ENCODE results near the gene INO80.

INO80 gene

DNA sequence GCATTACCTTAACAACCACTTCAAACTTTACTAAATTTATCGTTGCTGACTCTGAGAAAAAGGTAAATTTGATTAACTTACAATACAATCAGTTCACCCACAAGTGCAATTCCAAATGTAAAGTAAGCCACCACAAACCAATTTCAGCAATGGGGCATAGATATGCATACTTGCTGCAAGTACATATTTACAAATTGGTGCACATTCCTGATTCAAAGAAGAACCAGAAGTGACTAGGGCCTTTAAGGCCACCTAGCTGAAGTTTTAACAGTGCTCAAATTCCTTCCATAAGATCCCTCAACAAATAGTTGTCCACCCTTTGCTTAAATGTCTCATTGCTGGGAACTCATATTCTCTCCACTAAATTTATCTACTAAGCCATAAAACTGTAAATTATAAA lies 67.2 kb downstream of the INO80 start:
- no peak for DNase-seq (ENCODE audit: low read depth in 2 of 2, low spot score in 1 of 2)

DNA sequence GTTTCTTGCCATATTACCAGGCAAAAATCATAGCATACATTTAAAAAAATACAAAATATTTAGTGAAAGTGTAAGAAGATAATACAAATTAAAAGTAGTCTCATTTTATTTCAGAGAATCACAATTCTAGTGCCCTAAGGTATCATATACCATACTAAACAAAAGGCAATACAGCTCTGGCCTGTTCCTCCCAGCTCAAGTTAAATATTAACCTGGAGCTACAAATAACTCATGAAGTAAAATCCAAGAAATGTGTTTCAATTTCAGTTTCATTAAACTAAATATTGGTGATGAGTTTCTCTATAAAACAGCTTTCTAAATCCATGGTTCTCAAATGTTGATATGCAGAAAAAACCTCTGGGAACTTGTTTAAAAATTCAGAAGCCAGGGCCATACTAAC lies 67.7 kb downstream of the INO80 start:
- DNase-seq (ENCODE audit: low read depth in 2 of 2, low spot score in 1 of 2) = no peak

DNA sequence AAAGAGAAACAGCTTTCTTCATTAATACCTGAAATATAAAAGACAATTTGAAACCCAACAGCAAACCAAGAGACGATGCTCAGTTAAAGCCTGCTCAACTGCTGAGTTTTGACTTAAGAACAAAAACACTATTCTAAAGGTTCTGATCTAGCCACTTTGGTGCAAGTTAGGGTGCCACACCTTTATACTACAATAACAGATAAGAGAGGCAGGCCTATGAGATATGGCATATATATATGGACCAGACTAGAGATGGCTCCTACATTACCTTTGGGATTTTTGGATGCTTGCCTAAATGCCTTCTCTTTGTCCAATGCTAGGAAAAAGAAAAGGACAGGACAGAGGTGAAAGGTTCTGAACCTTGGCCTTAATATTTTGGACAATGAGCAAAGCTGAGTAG lies 68.6 kb downstream of the INO80 start:
- no peak for DNase-seq (ENCODE audit: low read depth in 2 of 2, low spot score in 1 of 2)

DNA sequence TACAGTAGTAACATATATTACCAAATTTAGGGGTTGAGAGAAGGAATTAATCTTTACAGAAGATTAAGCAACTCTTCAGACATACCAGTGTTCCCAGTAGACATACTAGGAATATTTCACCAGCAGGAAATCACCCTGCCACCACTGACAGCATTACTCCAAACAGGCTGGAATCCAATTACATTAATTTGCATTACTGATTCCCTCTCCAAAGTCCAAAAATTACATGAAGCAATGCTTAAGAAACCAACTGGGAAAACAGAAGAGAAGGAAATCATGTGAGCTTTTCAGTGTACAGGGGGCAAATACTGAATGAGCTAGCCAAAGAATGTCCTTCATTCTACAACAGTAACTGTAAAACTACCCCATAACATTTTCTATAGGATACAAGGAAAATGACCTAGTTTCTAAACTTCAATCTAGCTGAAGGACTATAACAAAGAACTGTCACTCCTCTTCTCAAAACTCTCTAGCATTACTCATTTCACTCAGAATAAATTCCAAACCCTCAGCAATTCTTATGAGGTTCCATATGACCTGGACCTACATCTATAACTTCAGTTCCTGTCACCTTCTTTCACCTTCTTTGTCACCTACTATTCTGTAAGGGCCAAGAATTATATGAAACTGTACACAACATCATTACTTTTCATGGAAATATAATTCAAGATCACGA lies 72.7 kb downstream of the INO80 start:
- no peak for DNase-seq (ENCODE audit: low read depth in 2 of 2, low spot score in 1 of 2)

DNA sequence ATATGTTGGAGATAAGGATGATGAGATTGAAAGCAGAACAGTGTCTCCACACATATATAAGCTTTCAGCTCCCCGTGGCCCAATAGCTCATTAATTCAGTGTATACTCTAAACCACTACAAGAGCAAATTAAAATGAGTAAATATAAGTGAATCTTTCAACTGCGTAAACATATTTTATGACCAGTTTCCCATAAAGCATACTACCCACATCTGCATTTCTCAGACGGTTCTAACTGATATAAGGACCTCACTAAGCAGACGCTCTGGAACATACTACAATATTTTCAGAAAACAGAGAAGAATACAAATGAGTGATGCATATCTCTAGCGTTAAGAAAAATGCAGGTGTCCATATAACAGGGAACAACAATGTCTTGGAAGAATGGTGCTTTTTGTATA lies 73.2 kb downstream of the INO80 start:
- no peak for DNase-seq (ENCODE audit: low read depth in 2 of 2, low spot score in 1 of 2)

DNA sequence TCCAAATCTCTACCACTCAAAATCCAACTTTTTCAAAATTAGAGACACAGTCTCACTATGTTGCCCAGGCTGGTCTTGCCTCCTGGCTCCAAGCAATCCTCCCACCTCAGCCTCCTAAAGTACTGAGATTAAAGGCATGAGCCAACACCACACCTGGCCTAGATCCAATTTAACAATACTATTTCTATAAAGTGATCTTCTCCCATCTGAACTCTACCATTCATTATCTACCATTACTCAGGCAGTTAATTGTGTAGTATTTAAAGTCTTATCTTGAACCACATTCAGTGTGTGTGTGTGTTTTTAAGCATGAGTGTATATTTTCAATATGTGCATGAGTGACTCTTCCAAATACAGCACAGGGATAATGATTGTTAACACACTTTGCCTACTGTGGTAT lies 77.0 kb downstream of the INO80 start:
- DNase-seq (ENCODE audit: low read depth in 2 of 2, low spot score in 1 of 2) = no peak

DNA sequence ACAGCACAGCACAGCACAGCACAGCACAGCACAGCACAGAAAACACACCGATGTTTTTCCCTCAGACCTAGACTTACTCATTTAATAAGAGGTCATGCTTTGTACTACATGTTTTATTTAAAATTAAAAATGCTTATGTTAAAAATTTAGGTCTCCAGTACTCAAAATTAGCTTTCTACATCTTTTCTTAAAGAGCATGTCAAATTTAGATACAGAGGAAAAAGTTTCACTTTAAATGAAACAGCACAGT lies 84.1 kb downstream of the INO80 start:
- DNase-seq (ENCODE audit: low read depth in 2 of 2, low spot score in 1 of 2) = no peak

DNA sequence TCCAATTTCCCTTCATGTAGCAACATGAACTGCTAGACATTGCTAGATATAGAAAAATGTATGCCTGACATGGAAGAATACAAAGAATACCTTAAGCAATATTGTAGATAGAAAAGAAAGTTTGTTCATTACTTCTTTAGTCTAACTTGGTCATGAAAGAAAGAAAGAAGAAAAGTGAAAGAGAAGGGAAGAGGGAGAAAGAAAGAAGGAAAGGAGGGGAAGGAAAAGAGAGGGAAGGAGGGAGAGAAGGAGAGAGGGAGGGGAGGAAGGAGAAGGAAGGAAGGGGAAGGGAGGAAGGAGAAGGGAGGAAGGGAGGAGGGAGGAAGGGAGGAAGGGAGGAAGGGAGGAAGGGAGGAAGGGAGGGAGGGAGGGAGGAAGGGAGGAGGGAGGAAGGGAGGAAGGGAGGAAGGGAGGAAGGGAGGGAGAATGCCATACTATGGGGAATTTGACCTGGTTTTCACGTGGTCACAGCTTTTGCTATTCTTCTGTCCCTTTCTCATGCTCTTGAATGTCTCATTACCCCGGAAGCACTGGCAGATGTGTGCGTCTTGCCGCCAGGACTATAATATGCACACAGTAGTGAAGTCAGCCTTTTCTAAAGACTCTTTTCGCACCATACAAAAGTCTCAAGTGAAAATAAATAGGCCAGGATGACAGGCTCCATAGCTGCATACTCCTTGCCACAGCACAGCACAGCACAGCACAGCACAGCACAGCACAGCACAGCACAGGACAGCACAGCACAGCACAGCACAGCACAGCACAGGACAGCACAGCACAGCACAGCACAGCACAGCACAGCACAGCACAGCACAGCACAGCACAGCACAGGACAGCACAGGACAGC lies 84.6 kb downstream of the INO80 start:
- no peak for DNase-seq (ENCODE audit: low read depth in 2 of 2, low spot score in 1 of 2)

DNA sequence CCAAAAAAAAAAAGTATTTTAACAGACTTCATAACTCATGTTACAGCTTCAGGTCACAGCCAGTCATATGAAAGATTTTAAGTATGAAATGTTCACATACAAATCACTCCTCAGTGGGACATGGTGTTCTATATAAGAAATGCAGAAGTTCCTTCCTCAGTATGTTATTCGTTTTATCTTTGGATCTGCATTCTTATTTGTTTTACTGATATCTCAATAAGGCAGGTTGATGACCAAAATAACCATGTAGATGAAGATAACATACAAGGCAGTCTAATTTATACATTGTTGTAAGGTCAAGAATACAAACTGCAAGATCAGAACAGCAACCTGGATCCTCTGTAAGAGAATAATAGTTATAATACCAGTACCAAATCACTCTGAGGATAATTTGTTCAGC lies 87.2 kb downstream of the INO80 start:
- no peak for DNase-seq (ENCODE audit: low read depth in 2 of 2, low spot score in 1 of 2)

DNA sequence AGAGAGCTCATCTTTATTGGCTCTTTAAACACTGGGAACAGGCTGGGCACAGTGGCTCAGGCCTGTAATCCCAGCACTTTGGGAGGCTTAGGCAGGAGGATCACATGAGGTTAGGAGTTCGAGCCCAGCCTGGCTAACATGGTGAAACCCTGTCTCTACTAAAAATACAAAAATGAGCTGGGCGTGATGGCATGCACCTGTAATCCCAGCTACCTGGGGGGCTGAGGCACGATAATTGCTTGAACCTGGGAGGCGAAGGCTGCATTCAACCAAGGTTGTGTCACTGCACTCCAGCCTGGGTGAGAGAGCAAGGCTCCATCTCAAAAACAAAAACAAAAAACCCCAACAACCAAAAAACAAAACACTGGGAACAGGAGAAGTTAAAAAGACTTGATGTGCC lies 90.7 kb downstream of the INO80 start:
- DNase-seq (ENCODE audit: low read depth in 2 of 2, low spot score in 1 of 2) = no peak

DNA sequence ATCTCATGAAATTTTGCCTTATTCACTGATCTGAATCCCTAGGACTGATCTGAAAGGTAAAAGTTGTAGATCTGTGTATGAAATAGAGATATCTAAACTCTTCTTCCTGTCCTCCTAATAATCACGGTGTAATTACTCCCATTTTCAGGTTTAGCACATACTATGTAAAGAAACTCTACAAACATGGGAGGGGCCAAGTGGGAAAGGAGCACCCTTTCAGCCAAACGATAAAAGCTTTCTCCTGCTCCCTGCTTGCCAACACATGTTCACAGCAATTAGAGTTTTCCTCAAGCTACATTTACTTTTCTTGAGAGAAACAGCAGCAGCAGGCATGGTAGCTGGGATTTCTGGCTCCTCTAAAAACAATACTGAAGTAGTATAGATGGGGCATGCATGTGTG lies 91.2 kb downstream of the INO80 start:
- DNase-seq (ENCODE audit: low read depth in 2 of 2, low spot score in 1 of 2) = no peak

DNA sequence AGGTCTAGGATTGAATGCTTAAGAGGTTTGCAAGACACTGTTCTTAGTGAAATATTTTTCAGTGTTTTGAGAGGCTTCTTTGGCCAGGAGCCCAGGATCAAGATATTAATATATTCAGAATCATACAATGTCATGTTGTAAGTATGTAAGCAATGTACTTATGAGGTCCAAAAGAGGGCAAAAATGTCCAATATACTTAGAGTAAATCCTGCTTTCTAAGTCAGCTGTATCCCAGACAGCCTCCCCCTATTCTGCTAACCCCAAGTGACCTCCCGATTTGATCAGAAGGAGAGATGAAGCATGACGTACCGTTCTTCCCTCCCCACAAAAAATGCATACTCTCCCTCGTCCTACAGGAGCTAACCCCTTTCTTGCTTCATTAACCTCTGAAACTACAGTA lies 91.9 kb downstream of the INO80 start:
- no peak for DNase-seq (ENCODE audit: low read depth in 2 of 2, low spot score in 1 of 2)

DNA sequence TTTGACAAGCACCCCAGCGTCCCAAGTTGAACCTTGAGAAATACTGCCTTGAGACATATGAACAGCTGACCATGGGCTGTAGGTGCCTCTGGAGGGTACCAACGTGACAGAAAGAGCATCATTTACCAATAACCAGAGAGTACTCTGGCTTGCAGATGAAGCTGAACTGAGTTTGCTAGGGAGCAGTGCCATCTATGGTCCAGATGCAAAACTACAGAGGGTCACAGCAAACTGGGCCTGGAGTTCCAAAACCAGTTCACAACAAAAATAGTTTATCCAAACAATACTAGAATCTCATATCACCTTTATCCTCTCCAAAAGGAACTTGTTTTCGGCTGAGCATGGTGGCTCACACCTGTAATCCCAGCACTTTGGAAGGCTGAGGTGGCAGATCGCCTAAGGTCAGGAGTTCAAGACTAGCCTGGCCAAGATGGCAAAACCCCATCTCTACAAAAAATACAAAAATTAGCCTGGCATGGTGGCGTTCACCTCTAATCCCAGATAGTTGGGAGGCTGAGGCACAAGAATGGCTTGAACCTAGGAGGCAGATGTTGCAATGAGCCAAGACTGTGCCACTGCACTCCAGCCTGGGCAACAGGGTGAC lies 93.5 kb downstream of the INO80 start:
- DNase-seq (ENCODE audit: low read depth in 2 of 2, low spot score in 1 of 2) = no peak

DNA sequence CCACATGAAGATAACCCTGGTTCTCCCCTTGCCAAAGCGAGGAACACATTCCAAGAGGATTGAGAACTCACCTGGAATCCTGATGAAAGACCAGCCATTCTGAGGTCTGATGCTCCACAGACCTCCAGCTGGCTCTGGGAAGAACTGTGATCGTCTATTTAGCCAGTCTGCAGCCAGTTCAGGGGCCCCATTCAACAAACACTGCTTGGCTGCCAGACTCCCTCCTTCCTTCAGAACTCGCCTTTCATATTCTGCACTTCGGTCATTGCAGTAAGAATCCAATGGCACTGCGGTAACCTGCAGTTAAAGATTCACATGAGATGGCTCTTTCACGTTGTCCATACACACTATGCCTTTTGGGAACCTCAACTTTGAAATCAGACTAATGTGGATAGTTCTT lies 95.3 kb downstream of the INO80 start:
- no peak for DNase-seq (ENCODE audit: low read depth in 2 of 2, low spot score in 1 of 2)

DNA sequence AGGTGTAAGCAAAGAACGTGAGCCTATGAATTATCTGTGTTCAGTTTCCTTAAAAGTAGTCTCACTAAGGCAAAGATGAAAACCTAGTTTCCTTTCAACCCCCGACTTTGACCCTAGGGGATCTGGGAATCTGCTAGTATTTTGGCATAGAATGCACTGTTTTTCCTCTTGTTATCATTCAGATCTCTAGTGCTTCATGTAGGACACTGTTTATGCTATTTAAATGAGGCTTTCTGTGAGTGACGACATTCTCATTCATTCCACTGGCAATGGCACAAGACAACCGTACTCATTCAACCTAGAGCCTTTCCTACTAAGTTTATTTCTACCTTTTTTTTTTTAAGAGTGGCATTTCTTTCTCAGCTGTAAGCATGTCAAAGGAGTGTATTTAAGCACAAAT lies 95.8 kb downstream of the INO80 start:
- DNase-seq (ENCODE audit: low read depth in 2 of 2, low spot score in 1 of 2) = no peak

DNA sequence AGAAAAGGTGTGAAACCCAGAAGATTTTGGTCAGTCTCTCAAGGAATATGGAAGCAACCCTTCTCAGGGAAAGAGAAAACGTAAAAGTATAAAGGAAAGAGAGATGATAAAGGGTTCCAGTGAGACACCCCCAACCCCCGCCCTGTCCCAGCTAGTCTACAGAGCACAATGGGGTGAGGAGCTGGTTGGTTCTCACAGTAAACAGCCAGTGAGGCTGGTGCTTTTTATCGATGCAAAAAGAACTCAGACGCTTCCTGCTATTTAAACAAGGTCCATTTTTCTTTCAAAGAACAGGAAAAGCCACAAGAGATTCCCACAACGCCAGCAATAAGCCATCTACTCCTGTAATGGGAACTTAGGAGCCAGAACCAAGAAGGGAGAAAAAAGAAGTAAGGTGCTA lies 96.9 kb downstream of the INO80 start:
- no peak for DNase-seq (ENCODE audit: low read depth in 2 of 2, low spot score in 1 of 2)

DNA sequence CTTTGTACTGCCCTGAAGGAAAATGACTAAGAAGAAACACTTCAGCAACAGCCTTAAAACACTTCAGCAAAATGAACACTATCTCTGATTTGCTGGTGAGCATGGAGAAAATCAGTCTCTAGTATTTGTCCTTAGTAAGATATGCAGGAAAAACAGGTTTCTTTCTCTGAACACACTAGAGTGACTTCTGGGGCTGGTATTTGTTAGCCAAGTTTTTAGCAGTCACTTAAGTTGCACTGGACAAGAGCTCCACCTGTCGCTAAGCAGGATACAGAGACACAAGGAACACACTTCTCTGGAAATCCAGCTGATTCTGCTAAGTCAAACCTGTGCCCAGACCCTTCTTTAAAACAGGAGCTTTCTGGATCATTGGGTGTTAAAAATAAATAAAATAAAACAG lies 97.5 kb downstream of the INO80 start:
- no peak for DNase-seq (ENCODE audit: low read depth in 2 of 2, low spot score in 1 of 2)

DNA sequence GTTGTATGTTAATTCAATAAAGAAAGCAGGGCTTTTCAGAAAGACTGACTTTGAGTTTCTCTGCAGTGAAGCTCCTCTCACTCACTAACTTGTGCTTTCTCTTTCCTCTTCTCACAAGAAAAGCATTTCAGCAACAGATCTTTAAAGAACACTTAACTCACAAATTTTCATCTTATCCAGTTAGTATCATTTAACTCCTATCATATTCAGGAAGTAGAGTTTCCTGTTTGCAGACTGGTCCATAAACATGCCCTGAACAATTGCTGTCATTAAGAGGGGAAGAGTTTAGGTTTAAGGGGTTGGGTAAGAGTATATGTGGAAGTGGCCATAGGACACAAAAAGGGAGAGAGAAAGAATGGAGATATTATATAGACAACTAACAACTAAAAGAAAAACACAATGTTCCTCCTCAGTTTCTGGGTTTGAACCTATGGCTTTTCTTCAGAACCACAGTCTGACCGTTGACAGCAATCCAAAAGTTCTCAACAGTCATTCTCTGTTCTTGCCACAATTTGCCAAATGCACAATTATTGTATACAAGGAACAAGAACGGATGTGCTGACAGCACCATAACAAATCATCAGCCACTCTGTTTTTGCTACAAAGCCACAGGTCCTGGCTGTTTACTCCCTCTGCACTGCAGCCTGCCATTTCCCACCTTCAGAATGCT lies 98.9 kb downstream of the INO80 start:
- no peak for DNase-seq (ENCODE audit: low read depth in 2 of 2, low spot score in 1 of 2)

DNA sequence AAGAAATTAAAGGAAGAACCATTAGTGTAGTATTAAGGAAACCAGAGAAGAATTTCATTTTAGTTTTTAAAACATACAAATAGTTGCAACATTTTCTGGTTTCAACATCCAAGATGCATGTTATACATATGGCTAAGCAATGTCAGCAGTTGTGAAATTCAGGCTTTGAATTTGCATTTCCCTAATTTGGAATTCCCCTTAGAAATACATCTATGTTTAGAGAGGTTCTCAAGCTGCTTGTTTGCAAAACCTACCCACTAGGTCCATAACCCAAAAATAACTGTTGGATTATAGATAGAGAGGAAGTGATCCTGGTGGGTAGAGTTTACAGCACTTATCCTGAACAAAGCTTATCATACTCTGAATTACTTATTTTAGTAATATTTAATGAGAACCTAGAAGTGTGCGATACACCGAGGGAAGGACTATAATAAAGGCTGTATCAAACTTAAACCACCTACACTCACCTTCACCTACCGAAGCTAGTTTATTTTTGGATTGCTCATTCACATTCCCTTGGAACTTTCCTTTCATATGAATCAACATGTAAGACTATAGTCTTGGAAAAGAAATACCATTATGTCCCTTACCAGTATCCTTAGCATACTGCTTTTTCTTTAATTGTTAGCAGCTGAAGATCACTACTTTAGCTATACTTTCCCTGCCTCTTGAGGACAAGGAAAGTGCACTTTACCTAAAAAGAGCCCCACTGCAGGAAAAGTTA lies 102.2 kb downstream of the INO80 start:
- no peak for DNase-seq (ENCODE audit: low read depth in 2 of 2, low spot score in 1 of 2)

DNA sequence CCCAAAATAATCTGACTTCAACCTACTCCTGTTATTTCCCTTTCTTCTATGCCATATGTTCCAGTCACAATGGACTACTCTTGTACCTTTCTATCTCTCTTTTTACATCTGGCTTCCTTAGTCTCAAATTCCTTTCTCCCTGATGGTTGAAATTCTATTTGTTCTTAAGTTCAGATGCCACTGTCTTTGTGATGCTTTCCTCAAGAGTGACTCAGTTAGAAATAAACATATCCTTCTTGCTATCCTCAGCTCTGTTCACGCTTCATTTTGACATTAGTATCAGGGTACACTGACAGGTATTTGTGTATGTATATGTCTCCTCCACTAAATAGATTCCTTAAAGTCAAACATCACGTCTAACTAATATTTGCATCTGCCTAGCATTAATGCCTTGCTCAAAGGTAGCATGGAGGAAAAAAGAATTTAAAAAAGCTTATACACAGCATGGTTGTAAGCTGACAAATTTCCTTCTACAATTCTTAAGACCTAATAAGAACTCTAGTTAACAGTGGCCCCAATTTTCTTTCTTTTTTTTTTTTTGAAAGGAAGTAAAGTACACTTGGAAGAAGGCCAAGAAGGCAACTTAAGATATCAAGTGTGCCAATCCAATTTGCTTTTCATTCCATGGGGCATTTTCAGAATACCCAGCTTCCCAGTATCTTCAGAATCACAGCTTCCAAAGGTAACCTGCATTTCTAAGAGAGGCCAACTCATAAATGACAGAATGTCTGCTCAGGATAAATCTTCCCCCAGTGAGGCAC lies 104.8 kb downstream of the INO80 start:
- DNase-seq (ENCODE audit: low read depth in 2 of 2, low spot score in 1 of 2) = no peak

DNA sequence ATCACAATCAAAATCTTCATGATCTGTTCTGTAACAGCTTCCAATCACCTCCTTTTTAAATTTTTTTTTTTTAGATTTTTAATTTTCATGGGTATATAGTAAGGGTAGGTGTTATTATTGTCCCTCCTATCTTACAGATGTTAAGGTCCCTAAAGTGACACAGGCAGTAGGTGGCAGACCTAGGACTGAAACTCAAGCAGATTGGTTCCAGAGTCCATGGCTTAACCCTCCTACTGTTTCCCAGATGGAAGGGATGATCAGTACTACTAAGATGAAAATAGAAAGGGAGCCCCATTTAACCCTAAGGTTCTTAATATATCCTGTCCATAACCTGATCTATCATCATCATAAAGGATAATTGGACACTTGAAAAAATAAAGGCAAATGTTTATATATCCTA lies 105.7 kb downstream of the INO80 start:
- no peak for DNase-seq (ENCODE audit: low read depth in 2 of 2, low spot score in 1 of 2)
